Measurements from ENCODE around the gene KIF9. TPM values are rescaled to one million over a fixed set of nuclear protein-coding genes. Genes with fewer than 3 reads are reported as not detected.
A peak's percentile ranks its signal among the peaks of the same experiment; 100 is the strongest.
"Not testable (repeated sequence)": the region's sequence is repeated elsewhere in the genome, so short reads cannot be mapped to it uniquely, and the experiment has no call there.

Gene KIF9
- total and polyA plus RNA-seq, 7 experiments from 2014 or later, result 2.3 to 15.0 (median 4.1) TPM

- Mint-ChIP-seq H3K27ac (peak overlapping the region in 3 of 9 donors; percentile 35 to 61 (median 51)), H3K27me3 (no peaks in the 10 kb centered on the region)
- CTCF ChIA-PET, result interaction anchor here (0.7 kb wide), 1 partner anchor 499 kb away, joined by 3 read pairs; no protein-coding TSS in a partner anchor
These were observed 12.7 kb upstream of the KIF9 start for GRCh38 chr3:47295322-47295721.

GRCh38 chr3:47294392-47294791, 11.8 kb upstream of the KIF9 start:
- POLR2A ChIA-PET, result no interaction called here
- Histone ChIP-seq H3K4me1 (ENCODE audit: control insufficient read depth in 2 of 2, insufficient read depth in 2 of 2, low read length in 2 of 2) (no peaks in the 10 kb centered on the region), H3K4me3 (ENCODE audit: low read length) (no peak overlapping the region), H3K9me3 (ENCODE audit: control insufficient read depth in 2 of 3, low read length in 3 of 3) (no peaks in the 10 kb centered on the region), H3K27ac (ENCODE audit: low read depth, low read length) (no peak overlapping the region), H3K27me3 (ENCODE audit: control insufficient read depth in 2 of 2, insufficient read depth in 2 of 2, low read length in 2 of 2) (no peaks in the 10 kb centered on the region), H3K36me3 (ENCODE audit: control insufficient read depth in 2 of 3, insufficient read depth in 3 of 3, low read length in 3 of 3) (peaks cover 0 to 13% (median 0%) of the 10 kb centered on the region in 3 experiments)
- intact Hi-C loops (cut with micrococcal nuclease), result no loop called here
- CTCF ChIA-PET, result no interaction called here
- Mint-ChIP-seq H3K27ac (peak overlapping the region in 1 of 9 donors; percentile 3), H3K4me3 (peak overlapping the region in 1 of 10 donors; percentile 30), H3K36me3 (peaks cover 2 to 45% (median 10%) of the 10 kb centered on the region in 5 donors), H3K9me3 (peaks cover 0 to 2% (median 0%) of the 10 kb centered on the region in 11 donors), H3K27me3 (no peaks in the 10 kb centered on the region), H3K4me1 (peaks cover 31 to 70% (median 60%) of the 10 kb centered on the region in 7 donors)
- DNase-seq (no peak), ATAC-seq (no peak)

More at GRCh38 chr3:47295322-47295721, 12.7 kb upstream of the KIF9 start:
- H3K4me1 ChIP-seq (ENCODE audit: control insufficient read depth in 2 of 2, insufficient read depth in 2 of 2, low read length in 2 of 2), result no peaks in the 10 kb centered on the region
- no peak for DNase-seq
- no peak overlapping the region for H3K4me3 ChIP-seq (ENCODE audit: low read length)
- H3K27ac ChIP-seq (ENCODE audit: low read depth, low read length), result no peak overlapping the region
- intact Hi-C loops (cut with micrococcal nuclease), result no loop called here
- no peak for ATAC-seq
- H3K9me3 Mint-ChIP-seq, result peaks cover 0 to 1% (median 0%) of the 10 kb centered on the region in 11 donors
- no peaks in the 10 kb centered on the region for H3K9me3 ChIP-seq (ENCODE audit: control insufficient read depth in 2 of 3, low read length in 3 of 3)
- peaks cover 0 to 42% (median 10%) of the 10 kb centered on the region in 5 donors for H3K36me3 Mint-ChIP-seq
- no peaks in the 10 kb centered on the region for H3K27me3 ChIP-seq (ENCODE audit: control insufficient read depth in 2 of 2, insufficient read depth in 2 of 2, low read length in 2 of 2)
- H3K4me1 Mint-ChIP-seq, result peaks cover 32 to 68% (median 60%) of the 10 kb centered on the region in 7 donors
- H3K36me3 ChIP-seq (ENCODE audit: control insufficient read depth in 2 of 3, insufficient read depth in 3 of 3, low read length in 3 of 3), result peaks cover 0 to 13% (median 0%) of the 10 kb centered on the region in 3 experiments
- H3K4me3 Mint-ChIP-seq, result no peak overlapping the region
- POLR2A ChIA-PET, result no interaction called here

- DNase-seq, result no peak
- no peak overlapping the region for H3K27ac Mint-ChIP-seq
- POLR2A ChIA-PET, result no interaction called here
These were observed 11.2 kb upstream of the KIF9 start for GRCh38 chr3:47293822-47294221.

GRCh38 chr3:47291754-47292420, 9.3 kb upstream of the KIF9 start:
- POLR2A ChIA-PET, result interaction anchor here (0.6 to 1.5 kb wide), 3 partner anchors 9 to 247 kb away, joined by 3 read pairs; partner anchors contain the start of gene KLHL18
- H3K9me3 ChIP-seq (ENCODE audit: control insufficient read depth in 2 of 3, low read length in 3 of 3); DNase-seq; H3K27me3 ChIP-seq (ENCODE audit: control insufficient read depth in 2 of 2, insufficient read depth in 2 of 2, low read length in 2 of 2); H3K4me3 Mint-ChIP-seq; H3K9me3 Mint-ChIP-seq; ATAC-seq; H3K4me1 ChIP-seq (ENCODE audit: control insufficient read depth in 2 of 2, insufficient read depth in 2 of 2, low read length in 2 of 2); H3K27me3 Mint-ChIP-seq; H3K27ac Mint-ChIP-seq; H3K27ac ChIP-seq (ENCODE audit: low read depth, low read length); H3K4me3 ChIP-seq (ENCODE audit: low read length); intact Hi-C loops (cut with micrococcal nuclease): not testable (repeated sequence)
- CTCF ChIA-PET, result interaction anchor here (0.7 to 1.4 kb wide), 2 partner anchors 32 to 1350 kb away, joined by 3 read pairs; no protein-coding TSS in a partner anchor
- peaks cover 24 to 68% (median 55%) of the 10 kb centered on the region in 7 donors for H3K4me1 Mint-ChIP-seq
- peaks cover 4 to 46% (median 10%) of the 10 kb centered on the region in 5 donors for H3K36me3 Mint-ChIP-seq
- H3K36me3 ChIP-seq (ENCODE audit: control insufficient read depth in 2 of 3, insufficient read depth in 3 of 3, low read length in 3 of 3), result peaks cover 0 to 17% (median 6%) of the 10 kb centered on the region in 3 experiments

More at GRCh38 chr3:47293822-47294221, 11.2 kb upstream of the KIF9 start:
- Mint-ChIP-seq H3K4me3 (no peak overlapping the region), H3K4me1 (peaks cover 30 to 73% (median 60%) of the 10 kb centered on the region in 7 donors), H3K36me3 (peaks cover 4 to 49% (median 10%) of the 10 kb centered on the region in 5 donors), H3K9me3 (peaks cover 0 to 2% (median 0%) of the 10 kb centered on the region in 11 donors), H3K27me3 (no peaks in the 10 kb centered on the region)
- H3K4me3 ChIP-seq (ENCODE audit: low read length), result no peak overlapping the region
- no peaks in the 10 kb centered on the region for H3K27me3 ChIP-seq (ENCODE audit: control insufficient read depth in 2 of 2, insufficient read depth in 2 of 2, low read length in 2 of 2)
- no peaks in the 10 kb centered on the region for H3K9me3 ChIP-seq (ENCODE audit: control insufficient read depth in 2 of 3, low read length in 3 of 3)
- no peak overlapping the region for H3K27ac ChIP-seq (ENCODE audit: low read depth, low read length)
- intact Hi-C loops (cut with micrococcal nuclease), result no loop called here
- peaks cover 0 to 17% (median 0%) of the 10 kb centered on the region in 3 experiments for H3K36me3 ChIP-seq (ENCODE audit: control insufficient read depth in 2 of 3, insufficient read depth in 3 of 3, low read length in 3 of 3)
- CTCF ChIA-PET, result interaction anchor here (1.2 kb wide), 1 partner anchor 30 kb away, joined by 3 read pairs; no protein-coding TSS in a partner anchor
- no peak for ATAC-seq
- H3K4me1 ChIP-seq (ENCODE audit: control insufficient read depth in 2 of 2, insufficient read depth in 2 of 2, low read length in 2 of 2), result no peaks in the 10 kb centered on the region

GRCh38 chr3:47291158-47291753, 8.7 kb upstream of the KIF9 start:
- no peaks in the 10 kb centered on the region for H3K27me3 Mint-ChIP-seq
- no peaks in the 10 kb centered on the region for H3K4me1 ChIP-seq (ENCODE audit: control insufficient read depth in 2 of 2, insufficient read depth in 2 of 2, low read length in 2 of 2)
- H3K36me3 Mint-ChIP-seq, result peaks cover 2 to 46% (median 10%) of the 10 kb centered on the region in 5 donors
- no peaks in the 10 kb centered on the region for H3K9me3 ChIP-seq (ENCODE audit: control insufficient read depth in 2 of 3, low read length in 3 of 3)
- H3K27ac ChIP-seq (ENCODE audit: low read depth, low read length), result no peak overlapping the region
- H3K4me3 ChIP-seq (ENCODE audit: low read length), result no peak overlapping the region
- DNase-seq (no peak), ATAC-seq (no peak)
- H3K9me3 Mint-ChIP-seq, result peaks cover 0 to 1% (median 0%) of the 10 kb centered on the region in 11 donors
- intact Hi-C loops (cut with micrococcal nuclease), result no loop called here
- H3K4me1 Mint-ChIP-seq, result peaks cover 23 to 68% (median 51%) of the 10 kb centered on the region in 7 donors
- H3K36me3 ChIP-seq (ENCODE audit: control insufficient read depth in 2 of 3, insufficient read depth in 3 of 3, low read length in 3 of 3), result peaks cover 0 to 17% (median 6%) of the 10 kb centered on the region in 3 experiments
- no peak overlapping the region for H3K4me3 Mint-ChIP-seq
- no peaks in the 10 kb centered on the region for H3K27me3 ChIP-seq (ENCODE audit: control insufficient read depth in 2 of 2, insufficient read depth in 2 of 2, low read length in 2 of 2)
- CTCF ChIA-PET, result interaction anchor here (1.4 kb wide), 1 partner anchor 33 kb away, joined by 3 read pairs; no protein-coding TSS in a partner anchor
- POLR2A ChIA-PET, result no interaction called here
- H3K27ac Mint-ChIP-seq, result no peak overlapping the region

- Histone ChIP-seq H3K36me3 (ENCODE audit: control insufficient read depth in 2 of 3, insufficient read depth in 3 of 3, low read length in 3 of 3) (peaks cover 0 to 17% (median 6%) of the 10 kb centered on the region in 3 experiments), H3K27ac (ENCODE audit: low read depth, low read length) (no peak overlapping the region), H3K9me3 (ENCODE audit: control insufficient read depth in 2 of 3, low read length in 3 of 3) (no peaks in the 10 kb centered on the region), H3K4me3 (ENCODE audit: low read length) (no peak overlapping the region), H3K4me1 (ENCODE audit: control insufficient read depth in 2 of 2, insufficient read depth in 2 of 2, low read length in 2 of 2) (peaks cover 0 to 7% of the 10 kb centered on the region in 2 donors), H3K27me3 (ENCODE audit: control insufficient read depth in 2 of 2, insufficient read depth in 2 of 2, low read length in 2 of 2) (no peaks in the 10 kb centered on the region)
- peaks cover 0 to 1% (median 0%) of the 10 kb centered on the region in 11 donors for H3K9me3 Mint-ChIP-seq
- DNase-seq, result no peak
- CTCF ChIA-PET, result interaction anchor here (0.5 kb wide), 1 partner anchor 1739 kb away, joined by 5 read pairs; no protein-coding TSS in a partner anchor
- no peak overlapping the region for H3K4me3 Mint-ChIP-seq
- POLR2A ChIA-PET, result no interaction called here
- peaks cover 4 to 28% (median 7%) of the 10 kb centered on the region in 5 donors for H3K36me3 Mint-ChIP-seq
- intact Hi-C loops (cut with micrococcal nuclease), result loop anchor here in 1 of 2 donors (10.0 kb wide), 1 partner anchor 496 kb away; the partner anchor contains the start of gene SMARCC1
- H3K4me1 Mint-ChIP-seq, result peaks cover 24 to 65% (median 50%) of the 10 kb centered on the region in 7 donors
- ATAC-seq, result peak; percentile 50
- no peaks in the 10 kb centered on the region for H3K27me3 Mint-ChIP-seq
- no peak overlapping the region for H3K27ac Mint-ChIP-seq
These were observed 6.6 kb upstream of the KIF9 start for GRCh38 chr3:47288966-47289910.
